ENCODE measurements around the gene DYNC1LI2.
"Not testable (repeated sequence)": the region's sequence is repeated elsewhere in the genome, so short reads cannot be mapped to it uniquely, and the experiment has no call there.

Gene DYNC1LI2

DNA sequence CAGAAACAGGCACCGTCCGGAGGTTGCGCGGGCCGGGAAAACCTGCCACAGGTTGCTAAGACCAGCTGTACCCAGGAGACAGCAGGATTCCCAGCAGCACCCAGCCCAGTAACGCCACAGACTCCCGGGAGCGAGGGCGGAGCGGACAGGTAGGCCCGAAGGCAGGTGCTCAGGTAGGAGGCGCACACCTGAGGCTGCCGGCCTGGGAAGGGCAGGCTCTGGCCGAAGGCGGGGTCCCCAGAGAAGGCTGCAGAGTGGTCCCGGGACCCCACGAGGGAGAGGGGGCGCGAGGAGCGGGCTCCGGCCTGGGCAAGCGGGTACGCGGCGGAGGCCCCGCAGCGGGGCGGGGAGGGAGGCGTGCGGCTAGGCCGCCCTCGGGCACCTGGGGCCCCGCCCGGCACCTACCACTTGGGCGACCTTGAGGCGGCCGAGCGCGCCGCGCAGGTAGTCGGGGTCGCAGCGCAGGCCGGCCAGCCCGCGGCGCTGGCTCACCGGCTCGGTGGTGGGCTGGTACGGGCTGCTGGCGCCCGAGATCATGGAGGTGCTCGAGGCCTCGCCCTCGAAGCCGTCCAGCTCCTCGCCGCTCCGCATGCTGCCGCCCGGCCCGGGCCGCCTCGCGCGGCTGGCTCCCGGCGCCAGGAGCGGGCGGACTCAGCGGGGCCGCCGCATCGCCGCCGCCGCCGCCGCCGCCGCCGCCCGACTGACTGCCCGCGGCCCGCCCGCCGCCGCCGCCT is 55.3 kb downstream of the DYNC1LI2 start:
- peak; percentile 67 for DNase-seq

DNA sequence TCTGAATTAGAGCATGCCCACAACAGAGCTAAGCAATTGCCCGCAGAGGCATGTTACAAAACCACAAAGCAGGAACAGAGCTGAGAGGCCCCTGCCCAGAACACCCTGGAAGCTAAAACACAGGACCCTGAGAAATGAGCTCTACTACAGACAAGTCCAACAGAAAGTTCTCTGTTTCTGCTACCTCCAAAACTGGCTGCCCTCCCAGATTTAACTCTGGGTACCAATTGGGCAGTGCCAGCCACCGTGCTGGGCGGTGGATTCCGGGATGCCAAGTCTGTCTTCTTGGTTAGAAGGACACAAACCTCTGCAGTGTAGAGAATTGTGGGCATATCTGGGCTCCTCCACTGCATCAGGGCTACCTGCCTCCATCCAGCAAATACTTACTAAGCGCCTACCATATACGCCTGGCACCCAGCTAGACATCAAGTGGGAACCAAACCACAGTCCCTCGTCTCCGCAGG is 55.9 kb downstream of the DYNC1LI2 start:
- DNase-seq: peak; percentile 37

DNA sequence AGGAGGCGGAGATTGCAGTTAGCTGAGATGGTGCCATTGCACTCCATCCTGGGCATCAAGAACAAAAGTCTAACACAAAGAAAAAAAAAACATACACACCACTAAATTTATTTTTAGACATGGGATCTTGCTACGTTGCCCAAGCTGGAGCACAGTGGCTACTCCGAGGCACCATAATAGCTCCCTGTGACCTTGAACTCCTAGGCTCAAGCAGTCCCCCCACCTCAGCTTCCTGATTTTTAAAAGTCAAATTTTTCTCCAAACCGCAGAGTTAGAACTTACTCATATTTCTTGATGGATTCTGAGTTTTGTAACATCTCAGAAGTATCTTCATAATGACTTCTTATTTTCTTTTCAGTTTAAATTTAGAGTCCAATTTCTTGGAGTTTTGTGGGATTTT is 58.3 kb downstream of the DYNC1LI2 start:
- DNase-seq: no peak

DNA sequence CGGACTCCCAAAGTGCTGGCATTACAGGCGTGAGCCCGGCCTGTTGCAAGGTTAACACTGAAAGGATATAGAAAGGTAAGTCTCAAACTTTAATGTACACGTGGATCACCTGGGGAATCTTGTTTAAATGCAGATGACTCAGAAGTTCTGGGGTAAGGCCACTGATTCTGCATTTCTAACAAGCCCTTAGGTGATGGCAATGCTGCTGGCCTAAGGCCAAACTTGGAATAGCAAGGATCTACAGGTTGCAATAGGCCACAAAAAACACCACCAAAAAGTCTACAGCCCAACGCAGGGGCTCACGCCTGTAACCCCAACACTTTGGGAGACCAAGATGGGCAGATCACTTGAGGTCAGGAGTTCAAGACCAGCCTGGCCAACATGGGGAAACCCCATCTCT is 59.1 kb downstream of the DYNC1LI2 start:
- DNase-seq: no peak

DNA sequence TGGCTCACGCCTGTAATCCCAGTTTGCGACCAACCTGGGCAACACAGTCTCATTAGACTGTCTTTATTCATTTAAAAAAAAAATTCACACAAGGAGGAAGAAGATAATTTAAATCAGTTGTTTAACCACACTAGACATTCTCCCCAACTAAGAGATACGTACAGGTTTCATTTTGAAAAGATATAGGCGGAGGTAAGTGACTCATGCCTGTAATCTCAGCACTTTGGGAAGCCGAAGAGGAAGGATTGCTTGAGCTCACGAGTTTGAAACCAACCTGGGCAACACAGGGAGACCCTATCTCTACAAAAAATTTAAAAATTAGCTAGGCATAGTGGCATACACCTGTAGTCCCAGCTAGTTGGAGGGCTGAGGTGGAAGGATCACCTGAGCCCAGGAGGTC is 60.2 kb downstream of the DYNC1LI2 start:
- no peak for DNase-seq

DNA sequence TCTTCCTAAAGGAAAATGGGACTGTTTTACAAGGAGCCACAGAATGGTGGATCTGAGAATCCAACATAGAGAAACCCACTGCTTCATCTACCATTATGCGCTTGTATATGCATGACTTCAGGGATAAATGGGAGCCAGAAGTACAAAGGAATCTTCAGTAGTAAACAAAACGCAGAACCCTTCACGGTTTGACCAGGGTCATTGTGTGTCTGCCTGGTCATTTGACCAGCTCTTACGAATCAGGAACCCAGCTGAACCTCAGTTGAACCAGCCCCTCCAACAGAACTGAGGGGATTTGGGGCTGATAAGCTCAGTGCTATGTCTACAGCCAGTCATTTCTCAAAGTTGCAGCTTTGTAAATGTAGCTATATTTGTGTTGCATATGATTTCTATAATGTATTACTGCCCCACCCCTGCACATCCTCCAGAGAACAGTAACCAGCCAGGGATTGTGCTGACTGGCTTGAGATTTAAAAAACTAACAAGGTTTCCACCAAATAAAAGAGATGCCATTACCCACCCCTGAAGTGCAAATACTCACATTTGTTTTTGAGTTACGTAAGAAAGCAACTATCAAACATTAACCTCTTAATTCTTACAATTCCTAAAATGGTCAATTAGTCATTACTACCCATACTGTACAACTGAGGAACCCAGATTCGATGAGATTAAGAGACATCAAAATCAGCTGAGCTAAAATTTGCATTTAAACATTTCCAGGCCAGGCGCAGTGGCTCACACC is 61.1 kb downstream of the DYNC1LI2 start:
- DNase-seq: no peak

DNA sequence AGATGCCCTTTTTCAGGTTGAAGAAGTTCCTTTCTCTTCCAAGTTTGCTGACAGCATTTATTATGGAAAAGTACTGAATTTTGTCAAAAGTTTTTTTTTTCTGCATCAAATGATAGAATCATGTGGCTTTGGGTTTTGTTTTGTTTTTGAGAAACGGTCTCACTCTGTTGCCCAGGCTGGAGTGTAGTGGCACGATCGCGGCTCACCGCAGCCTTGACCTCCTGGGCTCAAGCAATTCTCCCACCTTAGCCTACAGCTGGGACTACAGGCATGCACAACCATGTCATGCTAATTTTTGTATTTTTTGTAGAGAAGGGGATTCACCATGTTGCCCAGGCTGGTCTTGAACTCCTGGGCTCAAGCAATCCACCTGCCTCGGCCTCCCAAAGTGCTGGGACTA is 62.1 kb downstream of the DYNC1LI2 start:
- no peak for DNase-seq

DNA sequence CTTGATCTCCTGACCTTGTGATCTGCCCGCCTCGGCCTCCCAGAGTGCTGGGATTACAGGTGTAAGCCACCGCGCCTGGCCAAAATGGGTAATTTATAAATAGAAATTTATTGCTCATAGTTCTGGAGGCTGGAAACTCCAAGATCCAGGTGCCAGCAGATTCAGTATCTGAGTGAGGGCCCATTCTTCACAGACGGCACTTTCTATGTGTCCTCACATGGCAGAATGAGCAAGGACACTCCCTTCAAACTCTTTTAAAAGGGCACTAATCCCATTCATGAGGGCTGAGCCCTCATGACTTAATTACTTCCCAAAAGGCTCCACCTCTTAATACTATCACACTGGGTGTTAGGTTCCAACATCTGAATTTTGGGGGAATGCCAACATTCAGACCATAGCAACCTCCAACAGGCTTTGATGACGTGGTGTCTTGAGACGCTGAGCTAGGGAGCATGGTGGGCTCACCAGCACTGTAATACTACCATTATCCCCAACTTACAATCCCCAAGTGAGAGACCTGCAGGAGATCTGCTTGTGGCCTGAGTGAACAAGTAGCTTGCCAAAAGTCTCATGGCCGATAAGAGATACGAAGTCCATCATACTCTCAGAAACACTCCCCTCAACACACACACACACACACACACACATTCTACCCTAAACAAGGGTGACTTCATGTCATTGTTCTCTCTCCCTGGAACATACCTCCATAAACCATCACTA is 63.3 kb downstream of the DYNC1LI2 start:
- DNase-seq: no peak

DNA sequence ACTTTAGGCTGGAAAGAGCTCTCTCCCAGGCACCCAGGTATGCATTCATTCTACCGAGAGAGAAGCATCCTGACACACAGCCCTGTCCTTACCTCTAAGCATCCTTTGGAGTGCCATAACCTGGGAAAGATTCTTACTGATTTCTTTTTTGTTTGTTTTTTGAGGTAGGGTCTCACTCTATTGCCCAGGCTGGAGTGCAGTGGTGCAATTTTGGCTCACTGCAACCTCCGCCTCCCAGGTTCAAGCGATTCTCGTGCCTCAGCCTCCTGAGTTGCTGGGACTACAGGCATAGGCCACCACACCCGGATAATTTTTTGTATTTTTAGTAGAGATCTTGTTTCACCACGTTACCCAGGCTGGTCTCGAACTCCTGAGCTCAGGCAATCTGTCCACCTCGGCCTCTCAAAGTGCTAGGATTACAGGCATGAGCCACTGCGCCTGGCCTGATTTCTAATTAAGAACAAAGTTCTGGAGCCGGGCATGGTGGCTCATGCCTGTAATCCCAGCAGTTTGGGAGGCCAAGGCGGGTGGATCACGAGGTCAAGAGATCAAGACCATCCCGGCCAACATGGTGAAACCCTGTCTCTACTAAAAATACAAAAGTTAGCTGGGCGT is 65.8 kb downstream of the DYNC1LI2 start:
- DNase-seq: not testable (repeated sequence)

DNA sequence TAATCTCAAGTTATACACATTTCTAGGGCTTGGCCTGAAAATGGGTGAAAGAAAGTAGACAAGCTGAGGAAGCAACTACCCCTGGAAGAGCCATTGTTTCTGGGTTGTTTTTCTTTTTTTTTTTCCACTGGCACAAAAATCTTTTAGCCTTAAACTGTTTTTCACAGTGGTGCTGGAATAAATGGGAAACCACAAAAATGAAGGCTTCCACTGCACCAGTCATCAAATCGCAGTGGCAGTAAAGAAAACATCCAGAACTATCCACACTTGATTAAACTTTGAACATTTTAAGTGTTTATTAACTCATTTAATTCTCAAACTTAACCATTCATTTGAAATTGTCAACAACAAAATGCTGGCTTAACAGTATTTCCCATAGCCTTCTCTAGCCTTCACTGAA is 69.1 kb downstream of the DYNC1LI2 start:
- DNase-seq: no peak

DNA sequence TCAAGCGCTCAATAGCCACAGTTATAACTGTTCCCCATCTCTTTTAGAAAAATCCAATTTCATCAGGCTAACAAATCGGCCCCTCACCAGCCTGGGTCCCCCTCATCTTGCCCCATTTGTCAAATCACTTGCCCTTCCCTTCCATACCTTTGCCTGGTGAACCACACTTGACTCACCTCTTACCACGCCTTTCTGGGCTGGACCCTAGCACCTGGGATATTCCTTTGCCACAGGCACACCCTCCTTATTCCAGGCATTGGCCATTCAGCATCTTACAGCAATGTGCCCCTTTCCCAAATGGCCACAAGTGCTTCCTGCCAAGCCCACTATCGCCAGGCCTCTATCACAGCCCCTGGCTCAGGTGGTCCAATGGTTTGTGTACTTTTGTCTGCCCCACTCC is 69.7 kb downstream of the DYNC1LI2 start:
- no peak for DNase-seq

DNA sequence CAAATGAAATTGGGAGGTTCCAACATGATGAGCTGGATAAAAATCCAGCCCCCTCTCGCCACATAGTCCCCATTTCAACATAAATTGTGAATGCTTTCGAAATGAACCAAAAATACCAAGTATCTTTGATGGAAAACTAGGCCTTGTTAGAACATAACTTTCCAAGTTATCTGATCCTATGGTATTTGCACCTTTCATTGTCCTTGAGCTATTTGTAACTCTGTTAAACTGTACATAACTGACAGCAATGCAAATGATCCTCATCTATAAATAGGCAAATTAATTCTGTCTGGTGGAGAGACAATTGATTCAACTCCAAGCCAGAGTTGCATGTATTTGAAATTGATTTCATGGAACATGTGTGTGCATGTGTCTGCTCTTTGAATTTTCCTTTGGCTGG is 73.1 kb downstream of the DYNC1LI2 start:
- DNase-seq: no peak

DNA sequence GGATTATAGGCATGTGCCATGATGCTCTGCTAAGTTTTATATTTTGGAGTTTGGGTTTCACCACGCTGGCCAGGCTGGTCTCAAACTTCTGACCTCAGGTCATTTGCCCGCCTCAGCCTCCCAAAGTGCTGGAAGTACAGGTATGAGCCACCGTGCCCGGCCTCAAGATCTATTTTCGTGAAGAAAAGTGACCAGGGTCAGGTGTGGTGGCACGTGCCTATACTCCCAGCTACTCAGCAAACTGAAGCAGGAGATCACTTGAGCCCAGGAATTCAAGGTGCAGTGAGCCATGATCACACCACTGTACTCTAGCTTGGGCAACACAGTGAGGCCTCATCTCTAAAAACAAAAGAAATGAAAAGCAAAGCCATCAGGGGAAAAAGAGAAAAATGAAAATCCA is 73.6 kb downstream of the DYNC1LI2 start:
- no peak for DNase-seq

DNA sequence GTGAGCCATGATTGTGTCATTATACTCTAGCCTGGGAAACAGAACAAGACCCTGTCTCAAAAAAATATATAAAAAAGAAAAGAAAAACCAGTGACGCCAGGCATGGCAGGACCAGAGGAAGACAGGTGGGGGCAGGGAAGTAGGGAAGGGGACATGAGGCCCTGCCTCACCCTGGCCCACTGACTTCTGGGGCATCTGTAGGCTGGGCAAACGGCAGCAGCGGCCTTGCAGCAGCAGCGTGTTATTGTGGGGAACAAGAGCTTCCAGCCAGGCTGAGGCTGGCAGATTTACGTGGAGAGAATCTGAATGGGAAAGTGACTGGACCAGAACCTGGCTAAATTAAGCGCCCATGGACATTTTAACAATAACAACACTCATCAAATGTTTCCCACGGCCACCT is 74.2 kb downstream of the DYNC1LI2 start:
- no peak for DNase-seq

DNA sequence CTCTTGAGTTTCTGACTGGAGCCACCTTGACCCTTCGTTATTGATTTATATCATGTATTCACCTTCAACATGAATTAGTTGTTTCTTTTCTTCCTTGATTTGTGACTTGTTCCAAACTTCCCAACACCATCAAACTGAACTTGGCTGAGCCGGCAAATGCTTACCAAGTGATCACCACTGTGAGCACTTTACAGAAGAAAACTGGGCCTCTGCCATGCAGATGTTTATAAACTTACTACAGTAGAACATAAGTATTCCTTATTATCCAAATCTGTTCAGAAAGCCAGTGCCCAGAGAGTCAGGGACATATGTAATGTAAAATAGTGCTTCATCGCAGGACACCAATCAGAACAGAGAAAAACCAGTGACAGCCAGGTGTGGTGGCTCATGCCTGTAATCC is 74.8 kb downstream of the DYNC1LI2 start:
- no peak for DNase-seq

DNA sequence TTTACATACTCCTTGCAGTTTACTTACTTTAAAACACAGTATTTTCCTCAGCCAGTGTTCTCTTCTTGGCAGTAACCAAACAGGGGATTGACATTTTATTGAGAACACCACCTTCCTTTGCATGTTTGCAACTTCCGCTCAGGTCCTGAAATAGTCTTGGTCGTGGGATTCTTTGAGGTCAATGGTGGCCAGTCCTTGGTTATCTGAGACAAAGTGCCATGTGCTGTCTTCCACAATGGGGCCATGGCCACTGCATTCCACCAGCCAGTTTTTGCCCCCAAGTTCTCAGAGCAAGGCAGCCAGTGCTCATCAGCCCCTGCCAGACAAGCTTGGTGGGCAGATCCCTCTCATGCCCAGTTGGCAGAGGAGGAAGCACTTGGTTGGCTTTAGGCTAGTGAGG is 77.7 kb downstream of the DYNC1LI2 start:
- no peak for DNase-seq

Data from 8988T (cell line).